GM23248 (cell line): ENCODE data around the gene RCSD1.

Experiments
- EZH2 ChIP-seq: fragments of 200-600 bp; sonication (generic); IDR thresholded peaks from 2 replicates; pipeline ENCODE4 v1.6.1; 2018; ENCODE audit warnings: antibody characterized with exemption, mild to moderate bottlenecking; ENCODE audit not compliant: insufficient read depth, poor library complexity, severe bottlenecking
- EZH2phosphoT487 ChIP-seq: fragments of 200-600 bp; sonication (generic); IDR thresholded peaks from 2 replicates; pipeline ENCODE4 v1.6.1; 2018; ENCODE audit warnings: antibody characterized with exemption, moderate library complexity, mild to moderate bottlenecking, low read depth; ENCODE audit not compliant: insufficient read depth

DNA sequence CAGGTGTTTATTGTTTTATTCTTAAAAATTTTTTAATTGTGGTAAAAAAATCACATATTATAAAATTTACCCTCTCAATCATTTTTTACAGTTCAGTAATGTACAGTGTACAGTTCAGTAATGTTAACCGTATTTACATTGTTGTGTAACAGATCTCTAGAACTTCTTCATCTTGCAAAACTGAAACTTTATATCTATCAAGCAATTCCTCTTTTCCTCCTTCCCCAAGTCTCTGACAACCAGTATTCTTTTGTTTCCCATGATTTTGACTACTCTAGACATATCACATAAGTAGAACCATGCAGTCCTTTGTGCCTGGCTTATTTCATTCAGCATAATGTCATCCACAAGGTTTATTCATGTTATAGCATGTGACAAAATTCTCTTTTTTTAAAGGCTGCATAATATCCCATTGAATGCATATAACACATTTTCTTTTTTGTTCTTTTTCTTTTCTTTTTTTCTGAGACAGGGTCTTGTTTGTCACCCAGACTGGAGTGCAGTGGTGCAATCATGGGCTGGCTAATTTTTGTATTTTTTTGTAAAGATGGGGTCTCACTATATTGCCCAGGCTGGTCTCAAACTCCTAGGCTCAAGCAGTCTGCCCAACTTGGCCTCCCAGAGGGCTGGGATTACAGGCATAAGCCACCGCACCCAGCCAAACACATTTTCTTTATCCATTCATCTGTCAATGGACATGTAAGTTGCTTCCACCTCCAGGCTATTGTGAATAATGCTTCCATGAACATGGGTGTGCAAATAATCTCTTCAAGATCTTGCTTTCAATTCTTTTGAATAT lies 17.2 kb upstream of the RCSD1 start:
- TF ChIP-seq EZH2 (no peak), EZH2phosphoT487 (no peak)
